Kidney epithelial cell (primary cell): ENCODE measurements around the gene MED14. TPM values are rescaled to one million over a fixed set of nuclear protein-coding genes. Genes with fewer than 3 reads are reported as not detected.

Experiments
- DNase-seq: peaks from one replicate; pipeline ENCODE4 v3.0.0-alpha.2; 2010; ENCODE audit warnings: low read depth
- H3K27me3 ChIP-seq: 2 replicates; pipeline ENCODE4 v1.6.0; 2011; ENCODE audit warnings: low read length; ENCODE audit not compliant: control insufficient read depth, insufficient read depth
- H3K36me3 ChIP-seq: 2 replicates; pipeline ENCODE4 v1.5.1; 2011; ENCODE audit warnings: low read length; ENCODE audit not compliant: control insufficient read depth, insufficient read depth
- H3K4me3 ChIP-seq: 2 replicates; pipeline ENCODE4 v1.5.1; 2011; ENCODE audit warnings: low read depth, mild to moderate bottlenecking, control low read depth, low read length
- total RNA-seq: library from RNA; depleted of rRNA; stranded (reverse); fragments of >200 nt; gene quantifications from 2 replicates; pipeline ENCODE4 v1.2.3, GENCODE V29; 2015
- TF ChIP-seq, protein P1 (sequence below): IDR thresholded peaks from 2 replicates; pipeline ENCODE4 v1.5.1; 2011; ENCODE audit warnings: mild to moderate bottlenecking, moderate library complexity, low read length, control low read depth, inconsistent platforms; ENCODE audit not compliant: insufficient read depth, poor library complexity, severe bottlenecking

Gene MED14
- total RNA-seq, 1 donor from 2014 or later, result 22.1 TPM

DNA sequence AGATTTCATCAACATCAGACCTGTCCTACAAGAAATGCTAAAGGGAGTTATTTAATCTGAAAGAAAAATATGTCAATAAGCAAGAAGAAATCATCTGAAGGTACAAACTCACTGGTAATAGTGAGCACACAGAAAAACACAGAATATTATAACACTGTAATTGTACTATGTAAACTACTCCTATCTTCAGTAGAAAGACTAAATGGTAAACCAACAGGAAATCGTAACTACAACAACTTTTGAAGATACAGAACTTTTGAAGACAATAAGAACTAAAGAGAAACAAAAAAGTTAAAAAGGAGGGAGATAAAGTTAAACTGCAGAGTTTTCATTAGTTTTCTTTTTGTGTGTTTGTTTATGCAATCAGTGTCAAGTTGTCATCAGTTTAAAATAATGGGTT is 12.4 kb downstream of the MED14 start:
- H3K4me3 ChIP-seq, result no peak overlapping the region
- no peak for DNase-seq
- no peaks in the 10 kb centered on the region for H3K36me3 ChIP-seq
- TF ChIP-seq, protein P1, sequence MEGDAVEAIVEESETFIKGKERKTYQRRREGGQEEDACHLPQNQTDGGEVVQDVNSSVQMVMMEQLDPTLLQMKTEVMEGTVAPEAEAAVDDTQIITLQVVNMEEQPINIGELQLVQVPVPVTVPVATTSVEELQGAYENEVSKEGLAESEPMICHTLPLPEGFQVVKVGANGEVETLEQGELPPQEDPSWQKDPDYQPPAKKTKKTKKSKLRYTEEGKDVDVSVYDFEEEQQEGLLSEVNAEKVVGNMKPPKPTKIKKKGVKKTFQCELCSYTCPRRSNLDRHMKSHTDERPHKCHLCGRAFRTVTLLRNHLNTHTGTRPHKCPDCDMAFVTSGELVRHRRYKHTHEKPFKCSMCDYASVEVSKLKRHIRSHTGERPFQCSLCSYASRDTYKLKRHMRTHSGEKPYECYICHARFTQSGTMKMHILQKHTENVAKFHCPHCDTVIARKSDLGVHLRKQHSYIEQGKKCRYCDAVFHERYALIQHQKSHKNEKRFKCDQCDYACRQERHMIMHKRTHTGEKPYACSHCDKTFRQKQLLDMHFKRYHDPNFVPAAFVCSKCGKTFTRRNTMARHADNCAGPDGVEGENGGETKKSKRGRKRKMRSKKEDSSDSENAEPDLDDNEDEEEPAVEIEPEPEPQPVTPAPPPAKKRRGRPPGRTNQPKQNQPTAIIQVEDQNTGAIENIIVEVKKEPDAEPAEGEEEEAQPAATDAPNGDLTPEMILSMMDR, result no peak
- H3K27me3 ChIP-seq, result no peaks in the 10 kb centered on the region

DNA sequence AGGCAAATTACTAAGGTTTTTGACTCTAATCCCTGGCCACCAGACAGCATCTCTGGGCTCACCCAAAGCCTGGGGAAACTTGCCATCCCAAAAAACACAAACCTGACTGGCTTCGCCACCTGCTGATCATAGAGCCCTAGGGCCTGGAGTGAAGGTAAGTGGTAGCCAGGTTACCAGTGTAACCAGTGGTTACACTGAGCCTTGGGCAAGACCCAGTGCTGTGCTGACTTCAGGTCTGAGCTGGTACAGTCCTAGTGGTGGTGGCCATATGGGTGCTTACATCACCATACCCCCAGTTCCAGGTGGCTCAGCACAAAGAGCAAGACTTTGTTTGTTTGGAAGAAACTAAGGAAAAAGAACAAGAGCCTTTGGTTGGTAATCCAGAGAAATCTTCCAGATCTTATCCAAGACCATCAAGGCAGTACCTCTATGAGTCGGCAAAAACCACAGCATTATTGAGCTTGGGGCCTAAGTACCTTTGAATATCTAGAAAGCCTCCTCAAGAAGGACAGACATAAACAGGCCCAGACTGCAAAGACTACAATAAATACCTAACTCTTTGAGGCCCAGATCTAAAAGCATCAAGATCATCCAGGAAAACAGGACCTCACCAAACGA is 13.7 kb downstream of the MED14 start:
- Histone ChIP-seq H3K27me3 (no peaks in the 10 kb centered on the region), H3K4me3 (no peak overlapping the region), H3K36me3 (no peaks in the 10 kb centered on the region)
- TF ChIP-seq, protein P1, result no peak
- DNase-seq, result no peak

DNA sequence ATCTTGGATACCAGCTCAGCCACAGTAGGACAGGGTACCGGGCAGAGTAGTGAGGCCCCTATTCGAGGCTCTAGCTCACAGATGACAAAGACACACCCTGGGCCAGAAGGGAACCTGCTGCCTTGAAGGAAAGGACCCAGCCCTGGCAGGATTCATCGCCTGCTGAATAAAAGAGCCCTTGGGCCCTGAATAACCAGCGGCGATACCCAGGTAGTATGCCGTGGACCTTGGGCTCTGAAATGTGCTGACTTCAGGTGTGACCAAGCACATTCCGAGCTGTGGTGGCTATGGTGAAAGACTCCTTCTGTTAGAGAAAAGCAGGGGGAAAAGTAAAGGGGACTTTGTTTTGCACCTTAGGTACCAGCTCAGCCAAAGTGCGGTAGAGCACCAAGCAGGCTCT is 14.6 kb downstream of the MED14 start:
- H3K27me3 ChIP-seq, result no peaks in the 10 kb centered on the region
- no peak for DNase-seq
- H3K4me3 ChIP-seq, result no peak overlapping the region
- TF ChIP-seq, protein P1, result no peak
- no peaks in the 10 kb centered on the region for H3K36me3 ChIP-seq

DNA sequence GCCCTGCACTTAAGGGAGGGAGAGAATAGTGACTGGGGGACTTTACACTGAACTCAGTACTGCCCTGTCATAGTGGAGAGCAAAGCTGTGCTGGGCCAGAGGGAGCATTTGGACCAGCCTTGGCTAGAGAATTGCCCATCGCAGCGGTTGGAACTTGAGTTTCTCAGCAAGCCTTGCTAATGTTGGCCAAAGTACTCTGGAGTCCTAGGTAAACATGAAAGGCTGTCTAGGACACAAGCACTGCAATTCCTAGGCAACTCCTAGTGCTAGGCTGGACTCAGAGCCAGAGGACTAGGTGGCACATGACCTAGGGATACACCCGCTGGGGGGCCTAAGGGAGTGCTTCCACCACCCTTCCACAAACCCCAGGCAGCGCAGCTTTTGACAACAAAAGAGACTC is 15.0 kb downstream of the MED14 start:
- no peaks in the 10 kb centered on the region for H3K36me3 ChIP-seq
- no peak for DNase-seq
- H3K4me3 ChIP-seq, result no peak overlapping the region
- H3K27me3 ChIP-seq, result no peaks in the 10 kb centered on the region
- TF ChIP-seq, protein P1, result no peak

DNA sequence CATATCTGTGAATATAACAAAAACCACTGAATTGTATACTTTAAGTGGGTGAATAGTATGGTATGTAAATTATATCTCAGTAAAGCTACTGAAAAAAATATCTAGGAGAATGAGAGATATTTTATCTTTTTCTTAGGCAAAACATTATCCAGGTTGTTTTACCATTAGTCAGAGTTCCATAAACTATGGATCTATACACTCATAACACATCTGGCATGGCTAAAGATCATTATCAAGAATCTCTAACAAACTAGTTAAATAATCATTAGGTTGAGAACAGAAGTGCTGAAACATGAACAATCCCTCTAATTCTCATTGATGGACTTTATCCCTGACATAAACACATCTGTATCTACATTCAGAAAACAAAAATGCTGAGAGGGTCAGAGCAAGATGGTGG is 15.6 kb downstream of the MED14 start:
- H3K36me3 ChIP-seq, result no peaks in the 10 kb centered on the region
- TF ChIP-seq, protein P1, result no peak
- DNase-seq, result no peak
- H3K27me3 ChIP-seq, result no peaks in the 10 kb centered on the region
- no peak overlapping the region for H3K4me3 ChIP-seq

DNA sequence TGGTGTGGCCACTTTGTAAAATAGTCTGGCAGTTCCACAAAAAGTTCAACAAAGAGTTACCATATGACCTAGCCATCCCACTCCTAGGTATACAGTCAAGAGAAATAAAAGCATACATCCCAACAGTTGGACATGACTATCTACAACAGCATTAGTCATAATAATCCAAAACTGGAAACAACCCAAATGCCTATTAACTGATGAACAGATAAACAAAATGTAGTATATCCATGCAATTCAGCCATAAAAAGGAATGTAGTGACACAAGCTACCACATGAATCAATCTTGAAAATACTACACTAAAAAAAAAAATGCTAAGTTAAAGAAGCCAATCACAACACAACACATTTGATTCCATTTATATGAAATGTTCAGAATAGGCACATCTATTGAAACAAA is 16.1 kb downstream of the MED14 start:
- TF ChIP-seq, protein P1, result no peak
- Histone ChIP-seq H3K4me3 (no peak overlapping the region), H3K36me3 (no peaks in the 10 kb centered on the region), H3K27me3 (no peaks in the 10 kb centered on the region)
- no peak for DNase-seq
